HG02571 (cell line): Measurements from ENCODE around the gene CYB5D1.
"Not testable (repeated sequence)": the region's sequence is repeated elsewhere in the genome, so short reads cannot be mapped to it uniquely, and the experiment has no call there.

Experiments used
- ATAC-seq: cut with Tn5 transposase; IDR thresholded peaks from one replicate; pipeline ENCODE4 v1.9.1; 2021; ENCODE audit warnings: mild to moderate bottlenecking, moderate library complexity; ENCODE audit not compliant: unreplicated experiment

The CYB5D1 gene, protein sequence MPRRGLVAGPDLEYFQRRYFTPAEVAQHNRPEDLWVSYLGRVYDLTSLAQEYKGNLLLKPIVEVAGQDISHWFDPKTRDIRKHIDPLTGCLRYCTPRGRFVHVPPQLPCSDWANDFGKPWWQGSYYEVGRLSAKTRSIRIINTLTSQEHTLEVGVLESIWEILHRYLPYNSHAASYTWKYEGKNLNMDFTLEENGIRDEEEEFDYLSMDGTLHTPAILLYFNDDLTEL

GRCh38 chr17:7857713-7858521 lies at the start of gene CYB5D1:
TSS of gene CYB5D1 (plus strand) at chr17:7858003. CDS start at chr17:7858135, 132 bp downstream.
- ATAC-seq: peak; percentile 34

DNA sequence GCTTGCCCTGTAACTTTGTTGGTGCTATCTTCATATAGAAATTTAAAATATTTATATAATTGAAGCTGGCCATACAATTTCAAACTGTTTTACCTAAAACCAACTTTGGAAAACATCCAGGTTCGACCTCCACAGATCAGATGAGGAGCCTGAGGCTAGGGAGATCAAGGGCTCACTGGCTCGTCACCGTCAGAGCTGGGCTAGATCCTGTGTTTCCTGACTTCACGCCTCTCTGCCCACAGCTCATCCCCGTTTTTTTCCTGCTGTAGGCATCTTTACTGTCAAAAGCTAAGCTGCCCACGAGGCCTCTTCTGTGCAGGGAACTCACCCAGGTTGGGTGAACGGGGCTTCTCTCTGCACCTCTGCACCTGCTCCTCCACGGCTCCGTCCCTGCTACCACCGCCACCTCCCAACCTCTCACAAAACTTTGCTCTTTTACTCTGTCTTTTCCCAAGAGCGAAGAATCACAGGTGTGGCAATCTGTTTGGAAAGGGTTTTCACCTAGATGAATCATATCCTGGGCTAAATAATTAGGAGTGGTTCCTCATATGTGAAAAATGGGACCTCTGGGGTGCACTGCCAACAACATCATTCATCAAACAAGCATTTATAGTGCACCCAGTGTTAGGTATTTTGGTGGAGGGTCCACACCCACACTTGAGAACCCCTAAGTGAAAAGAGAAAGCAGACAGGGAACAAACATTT lies 48.6 kb upstream of the CYB5D1 start:
- ATAC-seq: no peak

- not testable (repeated sequence) for ATAC-seq
Observed at GRCh38 chr17:7809791-7810343, 47.9 kb upstream of the CYB5D1 start.

GRCh38 chr17:7811251-7811650 lies 46.6 kb upstream of the CYB5D1 start:
- no peak for ATAC-seq

GRCh38 chr17:7814969-7815368 lies 42.8 kb upstream of the CYB5D1 start:
- ATAC-seq: no peak

DNA sequence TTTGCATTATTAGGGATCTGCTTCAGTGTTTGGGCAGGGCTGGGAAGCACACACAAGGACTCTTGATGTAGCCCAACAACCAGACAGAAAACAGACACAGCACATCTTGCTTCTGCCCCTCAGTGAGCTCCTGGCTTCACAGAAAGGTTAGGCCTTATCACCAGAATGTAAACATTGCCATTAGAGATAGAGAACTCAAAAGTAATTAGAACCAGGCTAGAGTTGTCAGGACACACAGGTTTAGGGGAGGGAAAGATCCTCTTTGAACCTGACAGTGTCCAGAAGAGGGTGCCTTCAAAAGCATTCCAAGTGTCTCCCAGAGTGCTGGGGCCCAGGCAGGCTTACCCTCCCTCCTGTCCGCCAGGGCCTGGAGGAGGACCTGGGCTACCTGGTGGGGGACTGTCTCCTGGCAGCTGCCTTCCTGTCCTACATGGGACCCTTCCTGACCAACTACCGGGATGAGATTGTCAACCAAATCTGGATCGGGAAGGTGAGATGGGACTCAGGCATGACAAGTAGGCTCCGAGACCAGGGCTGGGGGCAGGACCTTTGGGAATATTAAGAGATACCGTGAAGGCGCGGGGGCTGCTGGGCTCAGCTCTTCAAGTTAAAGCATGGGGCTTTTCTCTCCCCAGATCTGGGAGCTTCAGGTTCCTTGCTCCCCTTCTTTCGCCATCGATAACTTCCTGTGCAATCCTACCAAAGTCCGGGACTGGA lies 40.7 kb upstream of the CYB5D1 start:
- no peak for ATAC-seq

DNA sequence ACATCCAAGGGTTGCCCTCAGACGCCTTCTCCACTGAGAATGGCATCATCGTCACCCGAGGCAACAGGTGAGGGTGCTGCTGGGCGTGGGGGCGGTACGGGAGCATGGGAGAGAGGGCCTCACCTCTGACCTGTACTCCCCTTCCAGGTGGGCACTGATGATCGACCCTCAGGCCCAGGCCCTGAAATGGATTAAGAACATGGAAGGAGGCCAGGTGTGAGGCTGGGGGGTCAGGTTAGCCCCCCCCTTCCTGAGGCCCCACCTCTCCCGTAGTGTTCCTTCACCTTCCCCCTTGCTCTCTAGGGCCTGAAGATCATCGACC lies 40.2 kb upstream of the CYB5D1 start:
- no peak for ATAC-seq

- ATAC-seq: no peak
Observed at GRCh38 chr17:7818026-7818425, 39.8 kb upstream of the CYB5D1 start.

GRCh38 chr17:7818746-7819645 lies 38.8 kb upstream of the CYB5D1 start:
- ATAC-seq: no peak

DNA sequence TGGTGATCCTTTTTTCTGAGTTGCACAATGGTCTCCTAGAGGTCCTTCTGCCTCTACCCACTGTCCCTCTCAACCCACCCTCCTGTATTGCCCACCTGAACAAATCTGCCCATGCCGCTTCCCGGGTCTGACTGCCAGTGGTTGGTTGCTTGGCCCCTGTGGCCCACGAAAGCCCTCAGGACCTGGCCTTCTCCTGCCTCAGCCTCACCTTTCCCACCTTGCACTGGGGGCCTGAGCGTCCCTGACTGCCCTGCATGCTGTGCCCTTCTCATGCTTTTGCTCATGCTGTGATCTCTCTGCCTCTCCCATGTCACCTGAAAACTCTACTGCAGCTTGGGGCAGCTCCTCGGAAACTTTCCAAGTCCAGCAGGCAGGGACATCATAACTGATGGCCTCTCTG lies 37.6 kb upstream of the CYB5D1 start:
- no peak for ATAC-seq

GRCh38 chr17:7822126-7822525 lies 35.7 kb upstream of the CYB5D1 start:
- ATAC-seq: no peak

- no peak for ATAC-seq
Observed at GRCh38 chr17:7823581-7824001, 34.2 kb upstream of the CYB5D1 start.

- no peak for ATAC-seq
Observed at GRCh38 chr17:7824021-7824924, 33.5 kb upstream of the CYB5D1 start.

DNA sequence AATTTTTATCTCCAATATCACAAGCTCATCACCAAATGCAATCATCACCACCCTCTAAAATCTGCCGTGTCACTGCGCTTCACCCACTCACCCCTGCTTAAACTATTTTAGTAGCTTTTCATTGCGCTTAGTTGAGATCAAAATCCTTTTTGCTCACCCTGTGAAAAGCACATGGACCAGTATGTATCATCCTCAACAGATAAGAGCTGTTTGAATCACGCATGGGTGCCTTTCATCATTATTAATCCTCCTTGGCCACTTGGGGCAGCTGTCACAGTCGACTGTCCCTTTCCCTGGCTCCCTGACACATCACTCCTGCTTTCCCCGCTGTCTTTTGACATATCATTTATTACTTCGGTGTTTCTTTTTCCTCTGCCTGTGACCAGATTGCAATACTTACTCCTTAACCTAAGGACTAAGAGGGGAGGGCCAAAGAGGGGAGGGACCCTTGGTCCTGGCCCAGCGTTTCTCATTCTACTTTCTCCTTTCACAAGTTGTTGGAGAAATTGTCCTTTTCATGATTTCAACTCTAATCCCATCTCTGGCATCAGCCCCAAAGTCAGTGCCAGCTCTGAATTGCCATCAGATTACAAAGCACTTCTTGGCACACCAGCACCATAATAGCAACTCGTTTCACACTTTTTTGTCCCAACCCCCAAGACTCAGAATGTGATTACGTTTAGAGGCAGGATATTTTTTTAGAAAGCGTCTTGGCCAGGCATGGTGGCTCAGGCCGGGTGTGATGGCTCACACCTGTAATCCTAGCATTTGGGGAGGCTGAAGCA lies 32.4 kb upstream of the CYB5D1 start:
- ATAC-seq: no peak

DNA sequence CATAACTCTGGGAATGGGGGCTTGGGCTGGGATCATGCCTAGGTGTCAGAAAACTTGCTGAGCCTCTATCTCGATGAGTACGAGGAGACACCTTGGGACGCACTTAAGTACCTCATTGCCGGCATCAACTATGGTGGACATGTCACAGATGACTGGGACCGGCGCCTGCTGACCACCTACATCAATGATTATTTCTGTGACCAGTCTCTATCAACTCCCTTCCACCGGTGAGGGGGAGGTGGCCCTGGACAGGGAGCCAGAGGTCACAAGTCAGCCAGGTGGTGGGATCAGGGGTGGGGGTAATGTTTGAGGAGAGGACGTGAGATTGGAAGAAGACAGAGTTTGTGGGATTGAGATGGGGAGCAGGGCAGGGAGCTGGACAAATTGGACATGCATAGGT lies 27.2 kb upstream of the CYB5D1 start:
- ATAC-seq: no peak

DNA sequence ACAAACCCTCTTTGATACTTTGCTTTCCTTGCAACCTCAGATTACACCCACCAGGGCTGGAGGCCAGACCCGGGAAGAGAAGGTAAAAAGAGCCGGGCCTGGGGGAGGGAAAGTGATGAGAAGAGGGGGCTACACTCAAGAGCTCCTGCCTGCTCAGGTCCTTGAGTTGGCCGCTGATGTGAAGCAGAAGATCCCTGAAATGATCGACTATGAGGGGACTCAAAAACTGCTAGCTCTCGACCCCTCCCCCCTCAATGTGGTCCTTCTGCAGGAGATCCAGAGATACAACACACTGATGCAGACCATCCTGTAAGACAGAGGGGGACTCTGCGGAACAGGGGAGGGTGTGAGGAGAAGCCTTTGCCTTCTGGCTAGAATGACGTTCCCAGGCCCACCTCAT lies 26.6 kb upstream of the CYB5D1 start:
- no peak for ATAC-seq

DNA sequence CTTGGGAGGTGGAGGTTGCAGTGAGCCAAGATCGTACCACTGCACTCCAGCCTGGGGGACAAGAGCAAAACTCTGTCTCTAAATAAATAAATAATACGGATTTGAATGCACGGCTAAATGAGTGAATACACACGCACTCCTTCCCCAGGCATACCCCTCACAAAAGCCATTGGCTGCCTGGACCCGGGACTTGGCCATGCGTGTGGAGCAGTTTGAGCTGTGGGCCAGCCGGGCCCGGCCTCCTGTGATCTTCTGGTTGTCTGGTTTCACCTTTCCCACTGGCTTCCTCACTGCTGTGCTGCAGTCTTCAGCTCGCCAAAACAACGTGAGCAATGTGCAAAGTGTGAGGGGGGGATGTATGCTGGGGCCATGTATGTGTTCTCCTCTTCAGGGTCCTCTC lies 25.4 kb upstream of the CYB5D1 start:
- no peak for ATAC-seq
